SK-N-SH (cell line): ENCODE results near the gene UBAP2L. TPM values are rescaled to one million over a fixed set of nuclear protein-coding genes. Genes with fewer than 3 reads are reported as not detected.

ENCODE experiments used
- CTCF ChIA-PET: fragments of 300-600, 350-600 bp; formaldehyde crosslinking; extraction: SDS; loops from one replicate; lab custom pipeline; 2021; lab: Yijun Ruan, JAX
- POLR2A ChIA-PET: fragments of 350-600 bp; sonication (Branson Sonifier 250); formaldehyde crosslinking; extraction: SDS; loops from one replicate; lab custom pipeline; 2020; ENCODE audit warnings: antibody characterized with exemption, inconsistent platforms; lab: Yijun Ruan, JAX
- DNase-seq: peaks from one replicate; pipeline ENCODE4 v3.0.0; 2012
- H2AFZ ChIP-seq: fragments of 200-600 bp; sonication (generic); 2 replicates; pipeline ENCODE4 v1.8.1; 2016; ENCODE audit warnings: antibody characterized with exemption, mild to moderate bottlenecking, low read depth
- H3F3A ChIP-seq: fragments of 200-600 bp; sonication (generic); replicated peaks from 2 replicates; pipeline ENCODE3; 2016; ENCODE audit warnings: antibody characterized with exemption, mild to moderate bottlenecking; ENCODE audit not compliant: insufficient read depth
- H3K27ac ChIP-seq, 2 experiments: fragments of 200-500 bp in 1 of 2; fragments of 200-600 bp in 1 of 2; sonication (Bioruptor generic) in 1 of 2; sonication (generic), shearing (Covaris generic) in 1 of 2; 2 replicates each; pipeline versions ENCODE4 v1.5.1 to v1.6.1; 2014 to 2016; ENCODE audit warnings: low read depth in 2 of 2, inconsistent platforms in 1 of 2, low read length in 1 of 2, mild to moderate bottlenecking in 1 of 2, mixed read lengths in 1 of 2
- H3K27me3 ChIP-seq: fragments of 200-600 bp; sonication (generic), shearing (Covaris generic); 2 replicates; pipeline ENCODE4 v1.6.1; 2016; ENCODE audit warnings: mixed run types; ENCODE audit not compliant: insufficient read depth
- H3K36me3 ChIP-seq, 2 experiments: fragments of 200-500 bp in 1 of 2; fragments of 200-600 bp in 1 of 2; sonication (Bioruptor generic) in 1 of 2; sonication (generic) in 1 of 2; replicated peaks in 1 of 2; 2 replicates each; pipeline versions ENCODE3 to v1.5.1; 2014 to 2016; ENCODE audit warnings: low read length in 1 of 2, mild to moderate bottlenecking in 1 of 2; ENCODE audit not compliant: insufficient read depth in 2 of 2, control insufficient read depth in 1 of 2
- H3K4me1 ChIP-seq, 2 experiments: fragments of 200-500 bp in 1 of 2; fragments of 200-600 bp in 1 of 2; sonication (Bioruptor generic) in 1 of 2; sonication (generic), shearing (Covaris generic) in 1 of 2; 2 replicates each; pipeline versions ENCODE4 v1.5.1 to v1.6.1; 2014 to 2016; ENCODE audit warnings: low read depth in 1 of 2, low read length in 1 of 2, mixed run types in 1 of 2; ENCODE audit not compliant: insufficient read depth in 2 of 2, control insufficient read depth in 1 of 2
- H3K4me2 ChIP-seq: fragments of 200-600 bp; sonication (generic), shearing (Covaris generic); 2 replicates; pipeline ENCODE4 v1.6.1; 2017; ENCODE audit warnings: mixed run types
- H3K4me3 ChIP-seq, 2 experiments: fragments of 200-500 bp in 1 of 2; fragments of 200-600 bp in 1 of 2; sonication (Bioruptor generic) in 1 of 2; sonication (generic), shearing (Covaris generic) in 1 of 2; 2 replicates each; pipeline versions ENCODE4 v1.5.1 to v1.8.1; 2014 to 2016; ENCODE audit warnings: low read depth in 2 of 2, inconsistent platforms in 1 of 2, low read length in 1 of 2, mild to moderate bottlenecking in 1 of 2, mixed read lengths in 1 of 2, moderate library complexity in 1 of 2
- H3K79me2 ChIP-seq: fragments of 200-600 bp; sonication (generic); 2 replicates; pipeline ENCODE4 v1.8.1; 2017; ENCODE audit warnings: mild to moderate bottlenecking; ENCODE audit not compliant: insufficient read depth
- H3K9ac ChIP-seq: fragments of 200-600 bp; sonication (generic); 2 replicates; pipeline ENCODE4 v1.6.1; 2017; ENCODE audit warnings: mixed run types
- H3K9me2 ChIP-seq: fragments of 200-600 bp; sonication (generic); 2 replicates; pipeline ENCODE4 v1.6.1; 2017; ENCODE audit warnings: mixed run types
- H3K9me3 ChIP-seq: fragments of 200-600 bp; sonication (generic); 2 replicates; pipeline ENCODE4 v1.6.1; 2017; ENCODE audit warnings: mixed run types, mild to moderate bottlenecking, moderate library complexity
- H4K20me1 ChIP-seq: fragments of 200-600 bp; sonication (generic); 2 replicates; pipeline ENCODE4 v1.6.1; 2017; ENCODE audit warnings: mild to moderate bottlenecking, mixed run types; ENCODE audit not compliant: insufficient read depth
- EP300 ChIP-seq, 2 experiments: IDR thresholded peaks; 2 replicates each; pipeline versions ENCODE4 v1.4.0 to v1.6.1; 2012; ENCODE audit warnings: borderline replicate concordance in 1 of 2, low read depth in 1 of 2, low read length in 1 of 2
- EZH2phosphoT487 ChIP-seq: fragments of 200-600 bp; sonication (generic); IDR thresholded peaks from 2 replicates; pipeline ENCODE4 v1.6.1; 2017; ENCODE audit warnings: low read depth, mixed run types, mild to moderate bottlenecking, antibody characterized with exemption, moderate library complexity, borderline replicate concordance
- FOXJ3 ChIP-seq: sonication (generic); formaldehyde crosslinking; IDR thresholded peaks from 2 replicates; pipeline ENCODE4 v1.5.1; 2020; ENCODE audit warnings: mild to moderate bottlenecking, missing genetic modification reagents
- IRF3 ChIP-seq: fragments of 150-350 bp; IDR thresholded peaks from 2 replicates; pipeline ENCODE4 v1.6.1; 2016; ENCODE audit warnings: mild to moderate bottlenecking, low read depth, low read length
- MAX ChIP-seq: IDR thresholded peaks from 2 replicates; pipeline ENCODE4 v1.4.0; 2012; ENCODE audit warnings: low read depth
- MEF2A ChIP-seq: IDR thresholded peaks from 2 replicates; pipeline ENCODE4 v1.4.0; 2012; ENCODE audit warnings: low read depth, borderline replicate concordance
- MXI1 ChIP-seq: IDR thresholded peaks from 2 replicates; pipeline ENCODE4 v1.6.1; 2012; ENCODE audit warnings: mild to moderate bottlenecking, low read depth, low read length, improper control_type of control experiment
- NRF1 ChIP-seq: IDR thresholded peaks from 2 replicates; pipeline ENCODE4 v1.6.1; 2012; ENCODE audit warnings: low read depth, mild to moderate bottlenecking, low read length
- POLR2AphosphoS5 ChIP-seq: IDR thresholded peaks from 2 replicates; pipeline ENCODE4 v1.6.1; 2012; ENCODE audit warnings: low read depth, low read length
- RCOR1 ChIP-seq: fragments of 150-350 bp; IDR thresholded peaks from 2 replicates; pipeline ENCODE4 v1.6.1; 2017; ENCODE audit warnings: antibody characterized with exemption, low read length
- SMC3 ChIP-seq: IDR thresholded peaks from 2 replicates; pipeline ENCODE4 v1.6.1; 2012; ENCODE audit warnings: low read depth, low read length, improper control_type of control experiment
- TAF1 ChIP-seq: IDR thresholded peaks from 2 replicates; pipeline ENCODE4 v1.6.1; 2012; ENCODE audit warnings: low read depth, mild to moderate bottlenecking, low read length, moderate library complexity, borderline replicate concordance
- TEAD4 ChIP-seq: IDR thresholded peaks from 2 replicates; pipeline ENCODE4 v1.4.0; 2012; ENCODE audit warnings: mild to moderate bottlenecking, borderline replicate concordance; ENCODE audit not compliant: insufficient read depth
- USF1 ChIP-seq: IDR thresholded peaks from 2 replicates; pipeline ENCODE4 v1.4.0; 2012; ENCODE audit warnings: low read depth, borderline replicate concordance
- WGBS: methylation state at CpG from one replicate; pipeline ENCODE4 v1.1.6; 2017; ENCODE audit warnings: low lambda C conversion rate; 5-methylcytosine and 5-hydroxymethylcytosine counted together
- polyA plus RNA-seq, 3 experiments: library from polyadenylated mRNA; depleted of rRNA; stranded (reverse); fragments of >200 nt; gene quantifications; 2 replicates each; pipeline ENCODE4 v1.2.3, GENCODE V29; 2012

The UBAP2L gene
- polyA plus RNA-seq, 1 of the 3 experiments (the other 2 are of a cell fraction) = 161 TPM

- H3K9me2 ChIP-seq = no peaks in the 10 kb centered on the region
- 98% methylated on average over 5 of the region's 5 CpGs for WGBS
- H3K36me3 ChIP-seq = peaks cover 42 to 45% of the 10 kb centered on the region in 2 experiments
- peaks cover 34% of the 10 kb centered on the region for H3F3A ChIP-seq
- H3K27me3 ChIP-seq = no peaks in the 10 kb centered on the region
- H3K9ac ChIP-seq = no peak overlapping the region
- POLR2A ChIA-PET = no interaction called here
- H3K27ac ChIP-seq = no peak overlapping the region
- peaks cover 21% of the 10 kb centered on the region; the same call in 1 of the 2 replicates for H3K79me2 ChIP-seq
- H3K4me3 ChIP-seq = no peak overlapping the region
- no peaks in the 10 kb centered on the region for H3K9me3 ChIP-seq
- H3K4me2 ChIP-seq = no peak overlapping the region
- no peak for DNase-seq
- peaks cover 4% of the 10 kb centered on the region; the same call in 1 of the 2 replicates for H4K20me1 ChIP-seq
- no peaks in the 10 kb centered on the region for H3K4me1 ChIP-seq
- TF ChIP-seq USF1 = no peak
- TF ChIP-seq IRF3 = no peak
- CTCF ChIA-PET = interaction anchor here (1.4 to 6.3 kb wide), 2 partner anchors 10 to 60 kb away, joined by 4 to 31 read pairs; no protein-coding TSS in a partner anchor
- H2AFZ ChIP-seq = no peak overlapping the region; the same call in 1 of the 2 replicates
These were observed 11.9 kb upstream of the UBAP2L start for GRCh38 chr1:154208677-154209388.

- Histone ChIP-seq H3K9me2 (no peaks in the 10 kb centered on the region), H3K36me3 (peaks cover 36 to 59% of the 10 kb centered on the region in 2 experiments), H3K4me2 (no peak overlapping the region), H3K9me3 (no peaks in the 10 kb centered on the region), H3K4me1 (no peaks in the 10 kb centered on the region), H3K4me3 (no peak overlapping the region), H3K27ac (no peak overlapping the region)
- 98% methylated on average over 10 of the region's 10 CpGs for WGBS
- TF ChIP-seq MXI1 = no peak
- TF ChIP-seq IRF3 = no peak
- no peak for TF ChIP-seq FOXJ3
- TF ChIP-seq EP300 (IDR thresholded peaks at IDR 0.05; ENCODE audit: borderline replicate concordance in 1 of 2, low read depth in 1 of 2, low read length in 1 of 2) = no peak
- no peak for TF ChIP-seq RCOR1
- TF ChIP-seq MAX = no peak
- no peak for TF ChIP-seq EZH2phosphoT487
- TF ChIP-seq MEF2A = no peak
- no peak for TF ChIP-seq POLR2AphosphoS5
- TF ChIP-seq TEAD4 = no peak
- no peak for TF ChIP-seq TAF1
- TF ChIP-seq NRF1 = no peak
- no peak for TF ChIP-seq SMC3
- TF ChIP-seq, all 33 proteins: peak for 0
- POLR2A ChIA-PET = no interaction called here
- H3F3A ChIP-seq = peaks cover 36% of the 10 kb centered on the region
- CTCF ChIA-PET = interaction anchor here (1.4 to 6.3 kb wide), 2 partner anchors 13 to 60 kb away, joined by 5 to 31 read pairs; no protein-coding TSS in a partner anchor
- peaks cover 8% of the 10 kb centered on the region; the same call in 1 of the 2 replicates for H4K20me1 ChIP-seq
- no peak overlapping the region for H3K9ac ChIP-seq
- H3K27me3 ChIP-seq = no peaks in the 10 kb centered on the region
- DNase-seq = no peak
- H3K79me2 ChIP-seq = peaks cover 53% of the 10 kb centered on the region
- H2AFZ ChIP-seq = no peak overlapping the region
These were observed 8.7 kb upstream of the UBAP2L start for GRCh38 chr1:154212083-154212482.
